Measurements from ENCODE around the gene SENP8. TPM values are rescaled to one million over a fixed set of nuclear protein-coding genes. Genes with fewer than 3 reads are reported as not detected.

SENP8 gene
- total and polyA plus RNA-seq, 2 of the 8 experiments (the other 6 are each of a cell fraction or from before 2014, with no cell fraction given): 4.1 to 6.0 TPM

GRCh38 chr15:72112805-72113204, 5.4 kb upstream of the SENP8 start:
- Histone ChIP-seq H3K79me1 (ENCODE audit: low read depth, low read length) (peaks cover 3% of the 10 kb centered on the region; the same call in 1 of the 2 replicates), H2BK12ac (ENCODE audit: low read depth, low read length) (no peak overlapping the region), H2BK20ac (ENCODE audit: low read length) (no peak overlapping the region), H3K9ac (replicated peaks in 1 of 4; ENCODE audit: extremely low read depth in 1 of 4, low read depth in 3 of 4, low read length in 3 of 4) (no peak overlapping the region), H3K27ac (ENCODE audit: low read depth, low read length) (no peak overlapping the region), H3K4me2 (ENCODE audit: insufficient read depth in 1 of 2, low read depth in 2 of 2, low read length in 2 of 2) (no peak overlapping the region), H3K23me2 (ENCODE audit: low read depth, low read length) (peaks cover 6% of the 10 kb centered on the region), H3K18ac (ENCODE audit: extremely low read depth, low read length) (no peak overlapping the region), H3K4me1 (replicated peaks in 1 of 4; ENCODE audit: control insufficient read depth in 3 of 4, insufficient read depth in 4 of 4, low read length in 3 of 4) (peaks cover 0 to 3% (median 2%) of the 10 kb centered on the region in 4 experiments; a peak in 3 of 7 replicates), H2BK5ac (ENCODE audit: low read depth, low read length) (no peak overlapping the region), H4K5ac (ENCODE audit: insufficient read length, low read depth, low read length) (no peak overlapping the region), H4K91ac (replicated peaks; ENCODE audit: insufficient read length, low read length) (no peak overlapping the region), H2BK120ac (replicated peaks; ENCODE audit: low read depth, low read length) (no peak overlapping the region), H3K4ac (replicated peaks; ENCODE audit: insufficient read length, low read depth, low read length) (no peak overlapping the region), H4K20me1 (replicated peaks in 1 of 2; ENCODE audit: control insufficient read depth in 1 of 2, insufficient read depth in 2 of 2, low read length in 2 of 2) (peaks cover 2 to 3% of the 10 kb centered on the region in 2 experiments), H2AFZ (ENCODE audit: low read length) (no peak overlapping the region), H3K79me2 (ENCODE audit: control insufficient read depth in 1 of 2, insufficient read depth in 2 of 2, low read length in 2 of 2) (peaks cover 0 to 39% of the 10 kb centered on the region in 2 experiments; a peak in 2 of 4 replicates), H4K8ac (ENCODE audit: extremely low read depth, insufficient read depth, low read length) (no peak overlapping the region), H3K9me3 (ENCODE audit: insufficient read depth in 2 of 2, low read depth in 1 of 2, low read length in 1 of 2) (no peaks in the 10 kb centered on the region), H3K36me3 (ENCODE audit: control insufficient read depth in 2 of 4, insufficient read depth in 4 of 4, low read length in 3 of 4) (no peaks in the 10 kb centered on the region), H3K27me3 (replicated peaks in 1 of 4; ENCODE audit: control insufficient read depth in 3 of 4, extremely low read depth in 1 of 4, insufficient read depth in 3 of 4, low read length in 3 of 4) (no peaks in the 10 kb centered on the region; a peak in 1 of 7 replicates), H2BK15ac (ENCODE audit: low read length) (no peak overlapping the region), H3K56ac (replicated peaks; ENCODE audit: insufficient read length, low read depth, low read length) (no peak overlapping the region), H3K23ac (ENCODE audit: insufficient read length) (no peak overlapping the region), H3K4me3 (ENCODE audit: extremely low read depth in 1 of 4, insufficient read depth in 2 of 4, low read depth in 3 of 4, low read length in 4 of 4) (no peak overlapping the region), H2AK5ac (ENCODE audit: low read depth, low read length) (no peak overlapping the region), H3K14ac (ENCODE audit: insufficient read length) (no peak overlapping the region)
- ChIA-PET POLR2A (ENCODE audit: partially characterized antibody) (interaction anchor here (0.6 to 1.4 kb wide), 2 partner anchors 21 to 723 kb away, joined by 3 to 5 read pairs; no protein-coding TSS in a partner anchor), CTCF (ENCODE audit: partially characterized antibody) (no interaction called here)
- DNase-seq (ENCODE audit: low read depth in 1 of 2, low spot score in 2 of 2): no peak
- FAIRE-seq: no peak
- TF ChIP-seq BRCA1 (IDR thresholded peaks at IDR 0.05; ENCODE audit: low read depth, low read length) (no peak), HDAC2 (IDR thresholded peaks at IDR 0.05; ENCODE audit: borderline replicate concordance in 1 of 2, low read depth in 2 of 2, low read length in 2 of 2) (no peak), SUZ12 (IDR thresholded peaks at IDR 0.05; ENCODE audit: low read length) (no peak), RNF2 (IDR thresholded peaks at IDR 0.05; ENCODE audit: borderline replicate concordance, low read depth, low read length, missing control alignments, poor library complexity, severe bottlenecking) (no peak), SP4 (IDR thresholded peaks at IDR 0.05; ENCODE audit: low read length) (no peak), KDM5A (IDR thresholded peaks at IDR 0.05; ENCODE audit: low read length) (no peak)
